GM12874 (cell line): ENCODE results near the gene COL4A5.

Experiments used
- TF ChIP-seq, protein P1 (sequence below): IDR thresholded peaks from 2 replicates; pipeline ENCODE4 v1.5.1; 2011; ENCODE audit warnings: low read depth, mild to moderate bottlenecking, control low read depth, low read length, moderate library complexity; ENCODE audit not compliant: insufficient read depth

The COL4A5 gene

DNA sequence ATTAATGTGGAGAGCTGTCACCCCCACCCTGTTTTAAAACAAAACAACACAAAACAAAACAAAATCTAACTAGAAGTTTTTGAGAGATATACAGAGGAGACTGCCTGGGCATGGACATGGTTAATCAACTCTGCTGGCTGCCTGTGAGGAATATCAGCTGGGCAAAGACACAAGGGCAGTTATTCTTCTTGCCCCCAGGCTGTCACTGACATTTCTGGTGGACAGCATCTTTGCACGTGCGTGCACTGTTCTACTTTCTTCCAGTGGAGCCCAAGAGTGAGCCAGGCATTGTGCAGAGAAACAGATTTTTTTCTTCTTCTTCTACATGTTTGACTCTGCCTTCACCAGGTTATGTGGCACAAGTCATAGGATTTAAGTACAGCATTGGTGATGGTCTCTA, 282.9 kb downstream of the COL4A5 start:
- TF ChIP-seq, protein P1, sequence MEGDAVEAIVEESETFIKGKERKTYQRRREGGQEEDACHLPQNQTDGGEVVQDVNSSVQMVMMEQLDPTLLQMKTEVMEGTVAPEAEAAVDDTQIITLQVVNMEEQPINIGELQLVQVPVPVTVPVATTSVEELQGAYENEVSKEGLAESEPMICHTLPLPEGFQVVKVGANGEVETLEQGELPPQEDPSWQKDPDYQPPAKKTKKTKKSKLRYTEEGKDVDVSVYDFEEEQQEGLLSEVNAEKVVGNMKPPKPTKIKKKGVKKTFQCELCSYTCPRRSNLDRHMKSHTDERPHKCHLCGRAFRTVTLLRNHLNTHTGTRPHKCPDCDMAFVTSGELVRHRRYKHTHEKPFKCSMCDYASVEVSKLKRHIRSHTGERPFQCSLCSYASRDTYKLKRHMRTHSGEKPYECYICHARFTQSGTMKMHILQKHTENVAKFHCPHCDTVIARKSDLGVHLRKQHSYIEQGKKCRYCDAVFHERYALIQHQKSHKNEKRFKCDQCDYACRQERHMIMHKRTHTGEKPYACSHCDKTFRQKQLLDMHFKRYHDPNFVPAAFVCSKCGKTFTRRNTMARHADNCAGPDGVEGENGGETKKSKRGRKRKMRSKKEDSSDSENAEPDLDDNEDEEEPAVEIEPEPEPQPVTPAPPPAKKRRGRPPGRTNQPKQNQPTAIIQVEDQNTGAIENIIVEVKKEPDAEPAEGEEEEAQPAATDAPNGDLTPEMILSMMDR = no peak

GRCh38 chrX:108726748-108727147, 287.1 kb downstream of the COL4A5 start:
- TF ChIP-seq, protein P1 = no peak

DNA sequence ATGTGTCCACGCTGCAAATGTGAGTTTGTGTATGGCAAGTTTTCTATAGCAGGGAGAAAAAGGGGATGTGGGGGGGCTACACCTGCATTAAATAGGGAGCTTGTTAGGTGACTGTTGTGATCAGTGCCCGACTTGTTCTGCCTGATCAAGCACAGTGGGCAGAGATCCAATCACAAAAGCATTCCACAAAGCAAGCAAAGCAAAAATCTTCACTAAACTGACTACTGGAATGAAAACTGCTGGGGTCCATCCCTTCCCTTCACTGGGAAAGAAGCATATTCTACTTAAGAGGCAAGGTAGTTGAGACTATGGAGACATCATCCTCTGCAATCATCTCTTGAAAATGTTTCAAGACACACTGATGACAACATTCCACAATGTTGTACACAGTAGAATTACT, 291.5 kb downstream of the COL4A5 start:
- TF ChIP-seq, protein P1 = no peak

GRCh38 chrX:108732630-108733321, 293.1 kb downstream of the COL4A5 start:
- TF ChIP-seq, protein P1 = no peak

DNA sequence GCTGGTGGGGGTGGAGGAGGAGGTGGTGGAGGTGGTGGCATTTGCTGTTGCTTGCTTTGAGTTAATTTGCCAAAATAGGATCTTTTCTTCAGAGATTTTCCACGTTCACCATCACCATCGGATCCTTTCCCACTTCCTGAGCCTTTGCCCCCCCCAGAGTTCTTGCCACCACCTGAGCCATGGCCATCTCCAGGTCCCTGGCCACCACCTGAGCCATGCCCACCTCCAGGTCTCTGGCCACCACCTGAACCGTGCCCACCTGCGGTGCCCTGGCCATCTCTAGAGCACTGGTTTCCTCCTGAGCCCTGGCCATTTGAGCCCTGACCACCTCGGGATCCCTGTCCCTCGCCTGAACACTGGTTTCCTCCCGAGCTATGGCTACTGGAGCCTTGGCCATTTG, 294.8 kb downstream of the COL4A5 start:
- TF ChIP-seq, protein P1 = no peak

- TF ChIP-seq, protein P1 = peak; percentile 24; the same call in 1 of the 2 replicates
These were observed 295.5 kb downstream of the COL4A5 start for GRCh38 chrX:108735091-108735678.

- TF ChIP-seq, protein P1 = no peak
These were observed 296.3 kb downstream of the COL4A5 start for GRCh38 chrX:108735679-108736508.
